ENCODE data around the gene UQCC3.
A peak's percentile ranks its signal among the peaks of the same experiment; 100 is the strongest.
"Not testable (repeated sequence)": the region's sequence is repeated elsewhere in the genome, so short reads cannot be mapped to it uniquely, and the experiment has no call there.

Gene UQCC3

GRCh38 chr11:62673196-62673525 lies 1.7 kb downstream of the UQCC3 start:
- peaks cover 75% of the 10 kb centered on the region for H3K36me3 ChIP-seq (ENCODE audit: control insufficient read depth, low read length)
- TF ChIP-seq CTCF (IDR thresholded peaks at IDR 0.05; ENCODE audit: low read depth, low read length, poor library complexity, severe bottlenecking) (no peak), EZH2phosphoT487 (IDR thresholded peaks at IDR 0.05; ENCODE audit: borderline replicate concordance, low read length) (no peak)
- no peaks in the 10 kb centered on the region for H3K9me3 ChIP-seq (ENCODE audit: control insufficient read depth, insufficient read depth, low read length)
- no peaks in the 10 kb centered on the region for H4K20me1 ChIP-seq (ENCODE audit: control insufficient read depth, insufficient read depth, low read depth, low read length)
- H3K79me2 ChIP-seq (ENCODE audit: control insufficient read depth, low read length) = peaks cover 85% of the 10 kb centered on the region
- H3K4me2 ChIP-seq (ENCODE audit: low read length) = peak overlapping the region; percentile 99
- peaks cover 42% of the 10 kb centered on the region for H3F3A ChIP-seq (ENCODE audit: control insufficient read depth, insufficient read depth)
- peak overlapping the region; percentile 92; the same call in 1 of the 2 replicates for H3K27ac ChIP-seq (ENCODE audit: low read depth, low read length)
- peak overlapping the region; percentile 95 for H3K4me3 ChIP-seq (ENCODE audit: low read length)
- H3K27me3 ChIP-seq (ENCODE audit: control insufficient read depth, low read length) = no peaks in the 10 kb centered on the region
- peaks cover 61% of the 10 kb centered on the region for H3K4me1 ChIP-seq (ENCODE audit: control insufficient read depth, low read length)
- no peaks in the 10 kb centered on the region for H3K9me2 ChIP-seq (replicated peaks; ENCODE audit: control insufficient read depth, low read length)

- not testable (repeated sequence) for H4K20me1 ChIP-seq (ENCODE audit: control insufficient read depth, insufficient read depth, low read depth, low read length); H3K4me3 ChIP-seq (ENCODE audit: low read length); H3K9me2 ChIP-seq (replicated peaks; ENCODE audit: control insufficient read depth, low read length); H3K9me3 ChIP-seq (ENCODE audit: control insufficient read depth, insufficient read depth, low read length); H3K27ac ChIP-seq (ENCODE audit: low read depth, low read length); H3K27me3 ChIP-seq (ENCODE audit: control insufficient read depth, low read length); H3K4me2 ChIP-seq (ENCODE audit: low read length)
- peaks cover 28% of the 10 kb centered on the region for H3F3A ChIP-seq (ENCODE audit: control insufficient read depth, insufficient read depth)
- peaks cover 85% of the 10 kb centered on the region for H3K79me2 ChIP-seq (ENCODE audit: control insufficient read depth, low read length)
- H3K36me3 ChIP-seq (ENCODE audit: control insufficient read depth, low read length) = peaks cover 66% of the 10 kb centered on the region
- peaks cover 53% of the 10 kb centered on the region for H3K4me1 ChIP-seq (ENCODE audit: control insufficient read depth, low read length)
Observed at GRCh38 chr11:62675415-62675814, 3.9 kb downstream of the UQCC3 start.

GRCh38 chr11:62676698-62677097 lies 5.2 kb downstream of the UQCC3 start:
- no peak for TF ChIP-seq EZH2phosphoT487 (IDR thresholded peaks at IDR 0.05; ENCODE audit: borderline replicate concordance, low read length)
- TF ChIP-seq CTCF (IDR thresholded peaks at IDR 0.05; ENCODE audit: low read depth, low read length, poor library complexity, severe bottlenecking) = peak; percentile 18
- Histone ChIP-seq H3F3A (ENCODE audit: control insufficient read depth, insufficient read depth) (peaks cover 20% of the 10 kb centered on the region), H3K27ac (ENCODE audit: low read depth, low read length) (no peak overlapping the region), H3K4me1 (ENCODE audit: control insufficient read depth, low read length) (peaks cover 55% of the 10 kb centered on the region), H3K4me3 (ENCODE audit: low read length) (no peak overlapping the region), H3K27me3 (ENCODE audit: control insufficient read depth, low read length) (no peaks in the 10 kb centered on the region), H3K4me2 (ENCODE audit: low read length) (0 out of 2 replicates have a peak overlapping the region, but pooled peaks have one; percentile 98), H3K9me3 (ENCODE audit: control insufficient read depth, insufficient read depth, low read length) (no peaks in the 10 kb centered on the region), H3K9me2 (replicated peaks; ENCODE audit: control insufficient read depth, low read length) (no peaks in the 10 kb centered on the region), H3K36me3 (ENCODE audit: control insufficient read depth, low read length) (peaks cover 56% of the 10 kb centered on the region), H3K79me2 (ENCODE audit: control insufficient read depth, low read length) (peaks cover 73% of the 10 kb centered on the region), H4K20me1 (ENCODE audit: control insufficient read depth, insufficient read depth, low read depth, low read length) (no peaks in the 10 kb centered on the region)

GRCh38 chr11:62677156-62677555 lies 5.7 kb downstream of the UQCC3 start:
- peak overlapping the region; percentile 98; the same call in 1 of the 2 replicates for H3K4me2 ChIP-seq (ENCODE audit: low read length)
- no peaks in the 10 kb centered on the region for H3K9me2 ChIP-seq (replicated peaks; ENCODE audit: control insufficient read depth, low read length)
- no peak overlapping the region for H3K4me3 ChIP-seq (ENCODE audit: low read length)
- no peak for TF ChIP-seq CTCF (IDR thresholded peaks at IDR 0.05; ENCODE audit: low read depth, low read length, poor library complexity, severe bottlenecking)
- TF ChIP-seq EZH2phosphoT487 (IDR thresholded peaks at IDR 0.05; ENCODE audit: borderline replicate concordance, low read length) = no peak
- H3K9me3 ChIP-seq (ENCODE audit: control insufficient read depth, insufficient read depth, low read length) = no peaks in the 10 kb centered on the region
- peaks cover 20% of the 10 kb centered on the region for H3F3A ChIP-seq (ENCODE audit: control insufficient read depth, insufficient read depth)
- no peak overlapping the region for H3K27ac ChIP-seq (ENCODE audit: low read depth, low read length)
- H3K27me3 ChIP-seq (ENCODE audit: control insufficient read depth, low read length) = no peaks in the 10 kb centered on the region
- peaks cover 55% of the 10 kb centered on the region for H3K4me1 ChIP-seq (ENCODE audit: control insufficient read depth, low read length)
- H3K36me3 ChIP-seq (ENCODE audit: control insufficient read depth, low read length) = peaks cover 52% of the 10 kb centered on the region
- peaks cover 68% of the 10 kb centered on the region for H3K79me2 ChIP-seq (ENCODE audit: control insufficient read depth, low read length)
- H4K20me1 ChIP-seq (ENCODE audit: control insufficient read depth, insufficient read depth, low read depth, low read length) = no peaks in the 10 kb centered on the region
